ENCODE data around the gene TDRD12. TPM values are rescaled to one million over a fixed set of nuclear protein-coding genes. Genes with fewer than 3 reads are reported as not detected.

Gene TDRD12
- total RNA-seq, 1 donor from 2014 or later = not detected

DNA sequence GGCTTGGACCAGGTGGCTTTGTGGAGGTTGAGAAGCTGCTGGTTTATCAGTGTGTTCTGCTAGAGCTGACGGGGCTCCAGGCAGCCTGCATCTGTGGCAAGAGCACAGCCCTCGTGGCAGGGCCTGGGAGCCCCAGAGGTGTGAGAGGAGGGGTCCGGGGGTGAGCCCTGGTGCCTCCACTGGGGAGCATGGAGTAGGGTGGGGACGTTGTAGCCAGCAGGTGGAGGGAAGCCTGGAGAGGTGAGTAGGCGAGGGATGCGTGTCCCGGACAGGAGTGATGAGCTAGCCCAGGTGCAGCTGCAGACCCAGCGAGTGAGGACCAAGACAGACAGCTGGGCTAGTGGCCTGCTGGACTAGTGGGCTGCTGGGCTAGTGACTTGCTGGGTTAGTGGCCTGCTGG lies 99.0 kb downstream of the TDRD12 start:
- Mint-ChIP-seq H3K36me3 (ENCODE audit: low read depth, unreplicated experiment) (no peaks in the 10 kb centered on the region), H3K4me1 (ENCODE audit: unreplicated experiment) (no peaks in the 10 kb centered on the region), H3K27me3 (ENCODE audit: unreplicated experiment) (peaks cover 8% of the 10 kb centered on the region), H3K4me3 (ENCODE audit: unreplicated experiment) (no peak overlapping the region), H3K9me3 (ENCODE audit: unreplicated experiment) (no peaks in the 10 kb centered on the region), H3K27ac (ENCODE audit: unreplicated experiment) (no peak overlapping the region)
- no peak for DNase-seq (ENCODE audit: low spot score)
- TF ChIP-seq, protein P1, sequence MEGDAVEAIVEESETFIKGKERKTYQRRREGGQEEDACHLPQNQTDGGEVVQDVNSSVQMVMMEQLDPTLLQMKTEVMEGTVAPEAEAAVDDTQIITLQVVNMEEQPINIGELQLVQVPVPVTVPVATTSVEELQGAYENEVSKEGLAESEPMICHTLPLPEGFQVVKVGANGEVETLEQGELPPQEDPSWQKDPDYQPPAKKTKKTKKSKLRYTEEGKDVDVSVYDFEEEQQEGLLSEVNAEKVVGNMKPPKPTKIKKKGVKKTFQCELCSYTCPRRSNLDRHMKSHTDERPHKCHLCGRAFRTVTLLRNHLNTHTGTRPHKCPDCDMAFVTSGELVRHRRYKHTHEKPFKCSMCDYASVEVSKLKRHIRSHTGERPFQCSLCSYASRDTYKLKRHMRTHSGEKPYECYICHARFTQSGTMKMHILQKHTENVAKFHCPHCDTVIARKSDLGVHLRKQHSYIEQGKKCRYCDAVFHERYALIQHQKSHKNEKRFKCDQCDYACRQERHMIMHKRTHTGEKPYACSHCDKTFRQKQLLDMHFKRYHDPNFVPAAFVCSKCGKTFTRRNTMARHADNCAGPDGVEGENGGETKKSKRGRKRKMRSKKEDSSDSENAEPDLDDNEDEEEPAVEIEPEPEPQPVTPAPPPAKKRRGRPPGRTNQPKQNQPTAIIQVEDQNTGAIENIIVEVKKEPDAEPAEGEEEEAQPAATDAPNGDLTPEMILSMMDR (IDR thresholded peaks at IDR 0.05; ENCODE audit: unreplicated experiment) = no peak

DNA sequence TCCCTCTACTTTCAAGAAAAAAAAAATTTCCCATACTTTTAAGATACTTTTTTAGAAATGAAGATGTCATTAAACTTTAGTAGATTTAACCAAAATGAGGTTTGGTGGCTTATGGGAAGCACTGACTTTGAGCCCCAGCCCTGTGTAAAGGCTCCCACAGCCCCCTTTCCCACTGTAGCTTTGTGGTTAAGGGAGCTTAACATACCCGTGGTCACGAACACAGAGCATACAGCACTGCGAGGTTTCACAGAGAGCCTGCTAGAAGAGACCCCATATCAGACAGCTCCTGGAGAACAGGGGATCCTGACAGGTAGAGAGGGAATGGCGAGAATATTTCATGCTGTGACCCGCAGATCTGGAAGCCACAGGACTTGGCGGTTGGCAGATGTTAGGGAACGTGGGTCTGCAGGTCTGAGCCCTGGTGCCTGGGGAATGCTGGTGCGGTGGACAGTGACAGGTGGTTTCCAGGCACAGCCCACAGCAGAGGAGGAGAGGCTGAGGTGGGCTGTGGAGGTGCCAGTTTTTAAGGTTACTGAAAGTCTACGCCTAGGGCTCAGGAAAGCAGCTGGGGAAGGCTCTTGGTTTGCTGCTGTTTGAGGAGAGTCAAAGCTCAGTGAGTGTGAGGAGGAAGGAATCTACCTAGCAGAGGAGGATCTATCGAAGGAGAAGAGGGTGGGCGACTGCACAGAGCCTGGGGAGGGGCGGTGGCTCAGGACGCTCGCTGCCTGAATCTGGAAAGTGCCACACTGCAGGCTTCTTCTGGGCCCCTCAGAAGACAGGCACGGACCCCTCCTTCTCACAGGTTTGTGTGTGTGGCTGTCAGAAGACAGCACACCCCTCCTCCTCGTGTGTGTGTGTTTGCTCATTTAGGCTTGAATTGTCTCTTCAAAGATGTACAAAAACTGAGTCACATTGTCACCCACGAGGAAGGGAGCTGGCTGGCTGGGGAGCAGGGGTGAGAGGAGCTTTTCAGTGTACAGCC lies 100.1 kb downstream of the TDRD12 start:
- TF ChIP-seq, protein P1 (IDR thresholded peaks at IDR 0.05; ENCODE audit: unreplicated experiment) = no peak
- DNase-seq (ENCODE audit: low spot score) = no peak
- H3K4me1 Mint-ChIP-seq (ENCODE audit: unreplicated experiment) = peaks cover 7% of the 10 kb centered on the region
- H3K4me3 Mint-ChIP-seq (ENCODE audit: unreplicated experiment) = no peak overlapping the region
- H3K9me3 Mint-ChIP-seq (ENCODE audit: unreplicated experiment) = no peaks in the 10 kb centered on the region
- H3K36me3 Mint-ChIP-seq (ENCODE audit: low read depth, unreplicated experiment) = no peaks in the 10 kb centered on the region
- H3K27me3 Mint-ChIP-seq (ENCODE audit: unreplicated experiment) = peaks cover 10% of the 10 kb centered on the region
- H3K27ac Mint-ChIP-seq (ENCODE audit: unreplicated experiment) = no peak overlapping the region

DNA sequence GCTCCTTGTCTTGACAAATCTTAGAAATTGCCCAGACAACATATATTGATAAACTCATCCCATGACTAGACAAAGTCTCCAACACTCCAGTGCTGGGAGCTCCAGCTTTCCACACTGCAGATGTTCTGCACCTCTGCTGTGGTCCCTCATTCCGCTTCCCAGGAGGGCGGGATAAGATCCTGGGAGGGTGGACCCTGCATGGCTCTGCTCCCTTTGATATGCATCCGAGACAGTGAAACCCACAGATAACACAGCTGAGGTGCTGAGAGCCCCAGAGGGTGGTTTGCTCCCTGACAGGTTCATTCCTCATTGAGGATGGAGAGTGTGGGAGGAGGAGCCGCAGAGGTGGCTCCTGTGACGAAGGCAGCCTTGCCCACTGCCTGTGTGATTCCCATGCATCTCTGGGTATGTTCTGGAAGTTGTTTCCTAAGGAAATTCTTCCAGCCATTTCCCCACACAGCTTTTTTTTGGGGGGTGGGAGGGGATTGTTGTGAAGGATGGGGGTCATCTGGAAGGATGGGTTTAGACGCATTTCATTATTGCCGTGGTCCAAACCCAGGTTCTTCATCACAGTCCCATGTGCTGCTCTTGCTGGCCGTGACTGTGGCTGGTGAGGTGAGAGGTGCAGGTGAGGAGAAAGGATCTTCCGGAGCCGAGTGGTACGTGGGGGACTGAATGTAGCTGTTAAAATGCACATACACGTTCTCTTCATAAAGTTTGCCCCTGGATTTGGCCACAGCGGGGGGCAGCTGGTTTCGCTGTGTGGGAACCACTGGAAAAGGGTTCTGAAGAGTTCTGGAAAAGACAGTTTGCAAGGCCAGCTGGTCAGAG lies 103.6 kb downstream of the TDRD12 start:
- Mint-ChIP-seq H3K4me3 (ENCODE audit: unreplicated experiment) (no peak overlapping the region), H3K27ac (ENCODE audit: unreplicated experiment) (no peak overlapping the region)

DNA sequence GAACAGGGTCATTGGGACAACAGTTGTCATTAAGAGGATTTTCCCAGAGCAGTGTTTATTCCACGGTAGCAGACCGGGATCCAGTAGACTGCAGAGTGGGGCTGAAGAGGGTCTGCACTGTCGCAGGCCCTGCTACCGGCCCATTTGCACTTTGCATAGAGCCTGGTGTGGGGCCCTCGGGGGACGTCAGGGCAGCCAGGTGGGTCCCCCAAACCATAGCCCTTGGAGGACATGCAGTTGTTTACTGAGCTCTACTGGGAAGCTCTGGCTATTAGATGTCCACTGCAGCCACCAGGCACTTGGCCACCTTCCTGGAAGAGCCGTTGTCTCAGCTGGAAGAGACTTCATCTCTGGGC lies 104.2 kb downstream of the TDRD12 start:
- H3K9me3 Mint-ChIP-seq (ENCODE audit: unreplicated experiment) = no peaks in the 10 kb centered on the region
- no peak for DNase-seq (ENCODE audit: low spot score)
- TF ChIP-seq, protein P1 (IDR thresholded peaks at IDR 0.05; ENCODE audit: unreplicated experiment) = no peak
- H3K4me1 Mint-ChIP-seq (ENCODE audit: unreplicated experiment) = peaks cover 13% of the 10 kb centered on the region
- H3K27ac Mint-ChIP-seq (ENCODE audit: unreplicated experiment) = no peak overlapping the region
- H3K4me3 Mint-ChIP-seq (ENCODE audit: unreplicated experiment) = no peak overlapping the region
- peaks cover 6% of the 10 kb centered on the region for H3K27me3 Mint-ChIP-seq (ENCODE audit: unreplicated experiment)
- H3K36me3 Mint-ChIP-seq (ENCODE audit: low read depth, unreplicated experiment) = no peaks in the 10 kb centered on the region

More for the DNA sequence above, 103.6 kb downstream of the TDRD12 start:
- TF ChIP-seq, protein P1 (IDR thresholded peaks at IDR 0.05; ENCODE audit: unreplicated experiment) = no peak
- DNase-seq (ENCODE audit: low spot score) = no peak
- H3K36me3 Mint-ChIP-seq (ENCODE audit: low read depth, unreplicated experiment) = no peaks in the 10 kb centered on the region
- peaks cover 13% of the 10 kb centered on the region for H3K4me1 Mint-ChIP-seq (ENCODE audit: unreplicated experiment)
- peaks cover 6% of the 10 kb centered on the region for H3K27me3 Mint-ChIP-seq (ENCODE audit: unreplicated experiment)
- H3K9me3 Mint-ChIP-seq (ENCODE audit: unreplicated experiment) = no peaks in the 10 kb centered on the region

All from endothelial cell (in vitro differentiated cells).